B cell (primary cell): ENCODE data around the gene MAN1A2. TPM values are rescaled to one million over a fixed set of nuclear protein-coding genes. Genes with fewer than 3 reads are reported as not detected.
"Not testable (repeated sequence)": the region's sequence is repeated elsewhere in the genome, so short reads cannot be mapped to it uniquely, and the experiment has no call there.

Experiments used
- ATAC-seq: fragments of 200-7000 bp; cut with Tn5 transposase; one replicate; pipeline ENCODE4 v1.10.0; 2021; ENCODE audit warnings: low read depth, mild to moderate bottlenecking, moderate number of reproducible peaks, moderate library complexity
- CTCF ChIA-PET: fragments of 350-600 bp; sonication (Branson Sonifier 250); formaldehyde crosslinking; loops from one replicate; lab custom pipeline; 2021; ENCODE audit warnings: antibody characterized with exemption, inconsistent platforms; lab: Charles Lee
- POLR2A ChIA-PET: fragments of 350-600 bp; sonication (Branson Sonifier 250); formaldehyde crosslinking; loops from one replicate; lab custom pipeline; 2021; ENCODE audit warnings: antibody characterized with exemption; lab: Charles Lee
- DNase-seq: peaks from one replicate; pipeline ENCODE4 v3.0.0; 2013
- H2AFZ ChIP-seq: 2 replicates; pipeline ENCODE4 v1.6.1; 2012; ENCODE audit warnings: mild to moderate bottlenecking, low read depth, low read length; ENCODE audit not compliant: insufficient read depth, poor library complexity, severe bottlenecking
- H3K27ac ChIP-seq, 2 donors: 1 replicate in 1 of 2; 2 replicates in 1 of 2; pipeline ENCODE4 v1.5.1; 2012 to 2013; ENCODE audit warnings: low read length in 2 of 2, mild to moderate bottlenecking in 2 of 2, moderate library complexity in 1 of 2
- H3K27me3 ChIP-seq, 4 experiments: fragments of 200-600 bp in 1 of 4; sonication (generic) in 1 of 4; replicated peaks in 1 of 4; 1 replicate in 2 of 4; 2 replicates in 2 of 4; pipeline versions ENCODE4 v1.6.1 to v1.7.0; 2013 to 2016; ENCODE audit warnings: low read length in 3 of 4, mild to moderate bottlenecking in 2 of 4, mixed read lengths in 1 of 4, moderate library complexity in 1 of 4; ENCODE audit not compliant: insufficient read depth in 4 of 4, control insufficient read depth in 3 of 4; ENCODE audit errors: control extremely low read depth in 1 of 4
- H3K36me3 ChIP-seq, 2 experiments: replicated peaks in 1 of 2; 1 replicate in 1 of 2; 2 replicates in 1 of 2; pipeline versions ENCODE4 v1.6.1 to v1.7.1; 2013; ENCODE audit warnings: low read length in 1 of 2; ENCODE audit not compliant: insufficient read depth in 2 of 2, control insufficient read depth in 1 of 2; ENCODE audit errors: control extremely low read depth in 1 of 2, extremely low read depth in 1 of 2
- H3K4me1 ChIP-seq, 2 donors: fragments of 200-600 bp in 1 of 2; sonication (generic) in 1 of 2; 1 replicate in 1 of 2; 2 replicates in 1 of 2; pipeline versions ENCODE4 v1.5.1 to v1.6.1; 2013 to 2017; ENCODE audit warnings: low read length in 2 of 2; ENCODE audit not compliant: control insufficient read depth in 2 of 2, insufficient read depth in 2 of 2
- H3K4me2 ChIP-seq: replicated peaks from 2 replicates; pipeline ENCODE3; 2012; ENCODE audit warnings: mild to moderate bottlenecking, low read depth, low read length; ENCODE audit not compliant: poor library complexity, severe bottlenecking
- H3K4me3 ChIP-seq, 5 experiments: fragments of 200-600 bp in 1 of 5; sonication (generic) in 1 of 5; 1 replicate in 3 of 5; 2 replicates in 2 of 5; pipeline versions ENCODE4 v1.5.1 to v1.7.0; 2011 to 2016; ENCODE audit warnings: low read length in 4 of 5, mild to moderate bottlenecking in 4 of 5, low read depth in 2 of 5, control low read depth in 1 of 5, moderate library complexity in 1 of 5; ENCODE audit not compliant: insufficient read depth in 1 of 5; ENCODE audit errors: control extremely low read depth in 1 of 5, extremely low read depth in 1 of 5
- H3K79me2 ChIP-seq: fragments of 200-600 bp; sonication (generic); one replicate; pipeline ENCODE4 v1.6.0; 2016; ENCODE audit warnings: low read length; ENCODE audit not compliant: control insufficient read depth, insufficient read depth
- H3K9ac ChIP-seq: fragments of 200-600 bp; sonication (generic); 2 replicates; pipeline ENCODE4 v1.6.1; 2017; ENCODE audit warnings: mild to moderate bottlenecking, low read length, moderate library complexity
- H3K9me3 ChIP-seq, 3 donors: one replicate each; pipeline versions ENCODE4 v1.6.1 to v1.7.1; 2013; ENCODE audit warnings: low read length in 2 of 3; ENCODE audit not compliant: control insufficient read depth in 2 of 3, insufficient read depth in 1 of 3; ENCODE audit errors: control extremely low read depth in 1 of 3
- H4K20me1 ChIP-seq: 2 replicates; pipeline ENCODE4 v1.6.0; 2012; ENCODE audit warnings: mild to moderate bottlenecking, low read length; ENCODE audit not compliant: insufficient read depth, control insufficient read depth, poor library complexity, severe bottlenecking
- H3K27ac Mint-ChIP-seq: one replicate; pipeline ENCODE4 v1.8.0; 2021; ENCODE audit warnings: mixed read lengths
- H3K27me3 Mint-ChIP-seq: one replicate; pipeline ENCODE4 v1.8.0; 2021; ENCODE audit warnings: mixed read lengths
- H3K4me1 Mint-ChIP-seq: one replicate; pipeline ENCODE4 v1.8.0; 2021; ENCODE audit warnings: mixed read lengths
- H3K4me3 Mint-ChIP-seq: one replicate; pipeline ENCODE4 v1.8.0; 2021; ENCODE audit warnings: mixed read lengths
- H3K9me3 Mint-ChIP-seq: one replicate; pipeline ENCODE4 v1.8.0; 2022; ENCODE audit warnings: mixed read lengths; ENCODE audit not compliant: insufficient read depth
- CTCF ChIP-seq: fragments of 200-600 bp; IDR thresholded peaks from one replicate; pipeline ENCODE4 v1.8.0; 2022; ENCODE audit warnings: antibody characterized with exemption, mild to moderate bottlenecking
- EZH2 ChIP-seq: IDR thresholded peaks from 2 replicates; pipeline ENCODE4 v1.6.1; 2012; ENCODE audit warnings: borderline replicate concordance, low read depth, mild to moderate bottlenecking, moderate library complexity, low read length; ENCODE audit not compliant: insufficient read depth, poor library complexity, severe bottlenecking
- WGBS: methylation state at CpG from one replicate; pipeline ENCODE4 v1.1.5; 2013; ENCODE audit warnings: missing lambda C conversion rate; ENCODE audit not compliant: insufficient coverage; 5-methylcytosine and 5-hydroxymethylcytosine counted together
- intact Hi-C: fragments of 100-400 bp; cut with micrococcal nuclease; formaldehyde crosslinking; loops from one replicate; pipeline ENCODE4 v1.10.0; 2022
- polyA plus RNA-seq: library from polyadenylated mRNA; depleted of rRNA; stranded (reverse); fragments of >200 nt; gene quantifications from 2 replicates; pipeline ENCODE4 v1.2.3, GENCODE V29; 2012
- total RNA-seq, 2 donors: library from RNA; stranded (reverse); fragments of 120-200 nt in 1 of 2; gene quantifications; 1 replicate in 1 of 2; 2 replicates in 1 of 2; pipeline versions ENCODE4 v1.2.3 to v1.2.4, GENCODE V29; 2013 to 2022

MAN1A2 gene
- total and polyA plus RNA-seq, 2 donors (not counting 1 experiment from before 2014, with no cell fraction given) = 4.6 to 55.6 TPM

GRCh38 chr1:117473063-117473462 is 105.8 kb downstream of the MAN1A2 start:
- ChIA-PET CTCF (interaction anchor here (1.0 to 1.6 kb wide), 2 partner anchors 40 to 282 kb away, joined by 3 to 6 read pairs; no protein-coding TSS in a partner anchor), POLR2A (no interaction called here)
- no peak overlapping the region for H3K9ac ChIP-seq
- Mint-ChIP-seq H3K9me3 (peaks cover 11% of the 10 kb centered on the region), H3K4me3 (no peak overlapping the region), H3K27ac (no peak overlapping the region), H3K4me1 (no peaks in the 10 kb centered on the region), H3K27me3 (no peaks in the 10 kb centered on the region)
- no peak overlapping the region for H3K4me3 ChIP-seq
- H2AFZ ChIP-seq = no peak overlapping the region
- no peaks in the 10 kb centered on the region for H3K79me2 ChIP-seq
- no peak for ATAC-seq
- intact Hi-C loops = no loop called here
- DNase-seq = no peak
- no peak overlapping the region for H3K27ac ChIP-seq
- H3K27me3 ChIP-seq = no peaks in the 10 kb centered on the region
- H3K4me2 ChIP-seq = no peak overlapping the region
- H3K4me1 ChIP-seq = no peaks in the 10 kb centered on the region
- TF ChIP-seq CTCF = no peak
- TF ChIP-seq EZH2 = no peak
- H4K20me1 ChIP-seq = no peaks in the 10 kb centered on the region
- peaks cover 0 to 2% (median 2%) of the 10 kb centered on the region in 3 donors for H3K9me3 ChIP-seq
- peaks cover 9 to 15% of the 10 kb centered on the region in 2 experiments for H3K36me3 ChIP-seq

GRCh38 chr1:117475495-117475894 is 108.2 kb downstream of the MAN1A2 start:
- H3K9ac ChIP-seq, H3K9me3 Mint-ChIP-seq, H3K27me3 ChIP-seq, H3K4me3 Mint-ChIP-seq, H2AFZ ChIP-seq, H3K27ac Mint-ChIP-seq, intact Hi-C loops, H3K27me3 Mint-ChIP-seq, H3K4me1 Mint-ChIP-seq, H3K36me3 ChIP-seq, POLR2A ChIA-PET, H4K20me1 ChIP-seq, H3K9me3 ChIP-seq, ATAC-seq, H3K4me1 ChIP-seq, H3K79me2 ChIP-seq, H3K4me3 ChIP-seq, CTCF ChIA-PET, H3K27ac ChIP-seq, H3K4me2 ChIP-seq, DNase-seq: not testable (repeated sequence)
- WGBS = no CpG with 5 or more reads among the region's 2 CpGs
